Prostate gland (tissue), 2 donors: ENCODE results near the gene KAZN.

Experiments used
- POLR2A ChIP-seq: fragments of 450-650 bp; IDR thresholded peaks from one replicate; pipeline ENCODE4 v1.6.1; 2016; ENCODE audit warnings: antibody characterized with exemption, mild to moderate bottlenecking
- TF ChIP-seq, protein P1 (sequence below), 4 experiments: fragments of 200-600 bp in 2 of 4; fragments of 450-650 bp in 2 of 4; sonication (generic) in 2 of 4; IDR thresholded peaks; 1 replicate in 3 of 4; 2 replicates in 1 of 4; pipeline ENCODE4 v1.5.1; 2016 to 2019; ENCODE audit warnings: antibody characterized with exemption in 4 of 4, mild to moderate bottlenecking in 2 of 4, moderate library complexity in 2 of 4

DNA sequence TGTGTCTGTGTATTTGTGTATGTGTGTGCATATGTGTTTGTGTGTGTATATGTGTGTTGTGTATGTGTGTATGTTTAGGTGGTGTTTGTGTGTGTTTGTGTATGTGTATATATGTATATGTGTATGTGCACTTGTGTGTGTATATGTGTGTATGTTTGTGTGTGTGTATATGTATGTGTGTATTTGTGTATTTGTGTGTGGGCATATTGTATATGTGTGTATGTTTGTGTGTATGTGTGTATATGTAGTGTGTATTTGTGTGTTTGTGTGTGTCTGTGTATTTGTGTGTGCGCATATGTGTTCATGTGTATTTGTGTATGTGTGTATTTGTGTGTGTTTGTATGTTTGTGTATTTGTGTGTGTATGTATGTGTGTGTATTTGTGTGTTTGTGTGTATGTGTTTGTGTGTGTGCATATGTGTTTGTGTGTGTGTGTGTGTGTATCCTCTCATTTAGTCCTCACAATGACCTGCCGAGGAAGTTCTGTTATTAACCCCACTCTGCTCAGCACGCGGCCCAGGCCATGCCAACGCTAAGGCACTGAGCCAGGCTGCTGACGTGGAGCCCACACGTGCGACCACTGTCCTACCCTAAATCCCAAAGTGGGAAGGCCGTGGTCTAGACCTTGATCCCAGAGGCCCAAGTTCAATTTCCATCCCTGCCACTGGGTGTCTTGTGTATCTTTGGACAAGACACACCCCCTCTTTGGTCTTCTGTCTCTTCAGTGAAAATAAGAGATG lies 511.8 kb downstream of the KAZN start:
- TF ChIP-seq, protein P1, sequence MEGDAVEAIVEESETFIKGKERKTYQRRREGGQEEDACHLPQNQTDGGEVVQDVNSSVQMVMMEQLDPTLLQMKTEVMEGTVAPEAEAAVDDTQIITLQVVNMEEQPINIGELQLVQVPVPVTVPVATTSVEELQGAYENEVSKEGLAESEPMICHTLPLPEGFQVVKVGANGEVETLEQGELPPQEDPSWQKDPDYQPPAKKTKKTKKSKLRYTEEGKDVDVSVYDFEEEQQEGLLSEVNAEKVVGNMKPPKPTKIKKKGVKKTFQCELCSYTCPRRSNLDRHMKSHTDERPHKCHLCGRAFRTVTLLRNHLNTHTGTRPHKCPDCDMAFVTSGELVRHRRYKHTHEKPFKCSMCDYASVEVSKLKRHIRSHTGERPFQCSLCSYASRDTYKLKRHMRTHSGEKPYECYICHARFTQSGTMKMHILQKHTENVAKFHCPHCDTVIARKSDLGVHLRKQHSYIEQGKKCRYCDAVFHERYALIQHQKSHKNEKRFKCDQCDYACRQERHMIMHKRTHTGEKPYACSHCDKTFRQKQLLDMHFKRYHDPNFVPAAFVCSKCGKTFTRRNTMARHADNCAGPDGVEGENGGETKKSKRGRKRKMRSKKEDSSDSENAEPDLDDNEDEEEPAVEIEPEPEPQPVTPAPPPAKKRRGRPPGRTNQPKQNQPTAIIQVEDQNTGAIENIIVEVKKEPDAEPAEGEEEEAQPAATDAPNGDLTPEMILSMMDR (IDR thresholded peaks at IDR 0.05): no peak
- no peak for TF ChIP-seq POLR2A
